GM12891 (cell line): ENCODE measurements around the gene TRMU.

ENCODE experiments used
- POLR2A ChIP-seq: IDR thresholded peaks from 2 replicates; pipeline ENCODE4 v1.6.1; 2011; ENCODE audit warnings: low read depth, low read length, control low read depth
- POLR2AphosphoS5 ChIP-seq: IDR thresholded peaks from 2 replicates; pipeline ENCODE4 v1.6.1; 2011; ENCODE audit warnings: low read depth, low read length, control low read depth

DNA sequence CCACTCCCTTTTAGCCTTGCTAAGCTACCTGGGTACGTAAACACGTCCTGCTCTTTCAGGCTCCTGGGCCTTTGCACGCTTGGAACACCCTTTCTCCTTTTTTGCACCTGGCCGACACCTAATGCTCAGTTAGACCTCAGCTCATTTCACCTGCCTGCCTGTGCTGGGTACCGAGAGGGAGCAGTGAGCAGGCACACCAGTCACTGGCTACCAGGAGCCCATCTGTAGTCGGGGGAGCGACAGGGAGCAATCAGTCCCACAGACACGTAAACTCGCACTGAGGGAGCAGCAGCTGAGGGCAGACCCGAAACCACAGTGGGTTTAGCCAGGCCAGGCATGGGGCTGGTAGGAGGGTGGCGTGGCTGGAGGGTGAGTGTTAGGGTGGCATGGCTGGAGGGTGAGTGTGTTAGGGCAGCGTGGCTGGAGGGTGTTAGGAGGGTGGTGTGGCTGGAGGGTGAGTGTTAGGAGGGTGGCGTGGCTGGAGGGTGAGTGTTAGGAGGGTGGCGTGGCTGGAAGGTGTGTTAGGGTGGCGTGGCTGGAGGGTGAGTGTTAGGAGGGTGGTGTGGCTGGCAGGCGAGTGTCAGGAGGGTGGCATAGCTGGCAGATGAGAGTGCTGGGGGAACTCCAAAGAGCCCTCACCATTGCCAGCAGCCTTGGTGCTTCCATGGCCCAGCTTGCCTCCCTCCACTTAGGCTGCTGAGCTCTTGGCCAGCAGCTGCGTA is 45.2 kb upstream of the TRMU start:
- TF ChIP-seq POLR2A (no peak), POLR2AphosphoS5 (no peak)
